HepG2 (cell line): ENCODE data around the gene ZNF169. TPM values are rescaled to one million over a fixed set of nuclear protein-coding genes. Genes with fewer than 3 reads are reported as not detected.
"Not testable (repeated sequence)": the region's sequence is repeated elsewhere in the genome, so short reads cannot be mapped to it uniquely, and the experiment has no call there.

Experiments
- ATAC-seq: fragments of 200-7000 bp; cut with Tn5 transposase; 3 replicates; pipeline ENCODE4 v1.9.1; 2020; ENCODE audit warnings: mild to moderate bottlenecking, moderate library complexity
- BruUV-seq: library from RNA; stranded (reverse); fragments of 400-500 nt; replicated peaks from 2 replicates; lab custom pipeline; 2021; lab: Mats Ljungman, UMichigan
- CTCF ChIA-PET: fragments of 300-600 bp; formaldehyde crosslinking; extraction: SDS; loops from one replicate; lab custom pipeline; 2021; ENCODE audit warnings: low total read pairs, inconsistent platforms, low intra/inter-chr PET ratio; lab: Yijun Ruan, JAX
- POLR2A ChIA-PET: fragments of 350-600 bp; sonication (Branson Sonifier 250); formaldehyde crosslinking; loops from one replicate; lab custom pipeline; 2020; ENCODE audit warnings: antibody characterized with exemption, inconsistent platforms; lab: Yijun Ruan, JAX
- DNase-seq: peaks from one replicate; pipeline ENCODE4 v3.0.0-alpha.2; 2015; ENCODE audit warnings: low spot score
- FAIRE-seq: peaks from 3 replicates; lab custom pipeline; 2011; peaks lifted over from hg19 to GRCh38; lab: Jason Lieb, UNC
- H2AFZ ChIP-seq: one replicate; pipeline ENCODE4 v1.6.1; 2011; ENCODE audit warnings: low read length, inconsistent platforms
- H3K27ac ChIP-seq: fragments of 300-600 bp; 3 replicates; pipeline ENCODE4 v1.8.0; 2011; ENCODE audit warnings: mixed run types, mild to moderate bottlenecking, mixed read lengths, low read length, inconsistent platforms; ENCODE audit not compliant: insufficient read depth; ENCODE audit errors: extremely low read length
- H3K27me3 ChIP-seq, 2 experiments: fragments of 200-600 bp in 1 of 2; 2 replicates in 1 of 2; 3 replicates in 1 of 2; pipeline versions ENCODE4 v1.6.0 to v1.8.0; 2011; ENCODE audit warnings: low read length in 2 of 2, mild to moderate bottlenecking in 2 of 2, moderate library complexity in 2 of 2, inconsistent platforms in 1 of 2; ENCODE audit not compliant: insufficient read depth in 2 of 2, control insufficient read depth in 1 of 2
- H3K36me3 ChIP-seq, 2 experiments: fragments of 200-600 bp in 1 of 2; replicated peaks in 1 of 2; 2 replicates in 1 of 2; 3 replicates in 1 of 2; pipeline versions ENCODE4 v1.5.1 to v1.8.0; 2011; ENCODE audit warnings: low read length in 2 of 2, inconsistent platforms in 1 of 2; ENCODE audit not compliant: insufficient read depth in 2 of 2, control insufficient read depth in 1 of 2
- H3K4me1 ChIP-seq: 2 replicates; pipeline ENCODE4 v1.5.1; 2012; ENCODE audit warnings: low read length, inconsistent platforms; ENCODE audit not compliant: insufficient read depth
- H3K4me2 ChIP-seq: 2 replicates; pipeline ENCODE4 v1.6.0; 2011; ENCODE audit warnings: low read depth, low read length, inconsistent platforms
- H3K4me3 ChIP-seq, 3 experiments: fragments of 200-600 bp in 1 of 3; sonication (generic), shearing (Covaris generic) in 1 of 3; replicated peaks in 1 of 3; 2 replicates each; pipeline ENCODE4 v1.5.1; 2011 to 2016; ENCODE audit warnings: low read length in 3 of 3, inconsistent platforms in 2 of 3, low read depth in 2 of 3, mild to moderate bottlenecking in 2 of 3, control low read depth in 1 of 3, mixed read lengths in 1 of 3; ENCODE audit not compliant: insufficient read depth in 1 of 3
- H3K79me2 ChIP-seq: one replicate; pipeline ENCODE4 v1.6.1; 2011; ENCODE audit warnings: low read length, inconsistent platforms; ENCODE audit not compliant: insufficient read depth
- H3K9ac ChIP-seq: 2 replicates; pipeline ENCODE4 v1.6.0; 2011; ENCODE audit warnings: mild to moderate bottlenecking, low read depth, low read length, inconsistent platforms; ENCODE audit not compliant: insufficient read depth
- H3K9me3 ChIP-seq: 2 replicates; pipeline ENCODE4 v1.5.1; 2012; ENCODE audit warnings: mild to moderate bottlenecking, low read length
- H4K20me1 ChIP-seq: 2 replicates; pipeline ENCODE4 v1.6.0; 2011; ENCODE audit warnings: inconsistent platforms, mild to moderate bottlenecking, low read length, moderate library complexity; ENCODE audit not compliant: insufficient read depth
- ARID5B ChIP-seq: IDR thresholded peaks from 2 replicates; pipeline ENCODE4 v1.4.0; 2020; ENCODE audit warnings: mild to moderate bottlenecking, missing genetic modification reagents
- GATAD2A ChIP-seq: IDR thresholded peaks from 2 replicates; pipeline ENCODE4 v1.6.1; 2016
- WGBS: methylation state at CpG from one replicate; pipeline ENCODE4 v1.1.6; 2017; ENCODE audit warnings: low lambda C conversion rate; 5-methylcytosine and 5-hydroxymethylcytosine counted together
- in situ Hi-C: cut with HindIII; loops from 2 replicates; pipeline ENCODE4 v1.10.0; 2017; ENCODE audit warnings: low pct_unique_long_range_greater_than_20kb; ENCODE audit not compliant: extremely low pct_ligation_motif_present
- intact Hi-C: fragments of 100-400 bp; cut with micrococcal nuclease; formaldehyde crosslinking; loops from one replicate; pipeline ENCODE4 v1.10.0; 2022; ENCODE audit not compliant: unreplicated experiment
- polyA plus RNA-seq, 8 experiments: library from polyadenylated mRNA; depleted of rRNA in 3 of 8; stranded (reverse) in 7 of 8; unstranded in 1 of 8; fragments of >200 nt; fragmentation: Illumina TruSeq in 4 of 8; extraction: Trizol in 4 of 8; gene quantifications; 2 replicates each; pipeline versions ENCODE4 v1.2.1 to v1.2.3, GENCODE V29; 2011 to 2016; ENCODE audit warnings: low read depth in 4 of 8, missing spikeins in 1 of 8, mixed read lengths in 1 of 8; ENCODE audit not compliant: insufficient read depth in 1 of 8
- total RNA-seq, 5 experiments: library from RNA; depleted of rRNA; stranded (reverse); fragments of >200 nt; fragmentation: Illumina TruSeq; extraction: Trizol; gene quantifications; 2 replicates each; pipeline ENCODE4 v1.2.3, GENCODE V29; 2016; ENCODE audit warnings: low read depth in 1 of 5

Gene ZNF169
- total and polyA plus RNA-seq, 2 of the 13 experiments (the other 11 are each of a cell fraction or from before 2014, with no cell fraction given), result 2.1 to 6.3 TPM

GRCh38 chr9:94270009-94270408 lies 10.9 kb downstream of the ZNF169 start (continued):
- TF ChIP-seq ARID5B (0 out of 2 replicates have a peak, but pooled peaks have one; percentile 27), GATAD2A (peak; percentile 44; the same call in 1 of the 2 replicates)

GRCh38 chr9:94277029-94277428 lies 17.9 kb downstream of the ZNF169 start:
- H3K9me3 ChIP-seq, H2AFZ ChIP-seq, BruUV-seq, H3K27ac ChIP-seq, H3K27me3 ChIP-seq, H3K4me3 ChIP-seq, H3K36me3 ChIP-seq, CTCF ChIA-PET, H3K4me2 ChIP-seq, FAIRE-seq, DNase-seq, H3K9ac ChIP-seq, H4K20me1 ChIP-seq, in situ Hi-C loops, POLR2A ChIA-PET, intact Hi-C loops, ATAC-seq, H3K79me2 ChIP-seq: not testable (repeated sequence)
- 96% methylated on average over 4 of the region's 4 CpGs for WGBS
- peaks cover 18% of the 10 kb centered on the region for H3K4me1 ChIP-seq
